GM21737 (cell line): ENCODE measurements around the gene TMEM234.

Experiments used
- ATAC-seq: cut with Tn5 transposase; IDR thresholded peaks from one replicate; pipeline ENCODE4 v1.9.1; 2021; ENCODE audit warnings: mild to moderate bottlenecking, moderate library complexity; ENCODE audit not compliant: unreplicated experiment

Gene TMEM234

GRCh38 chr1:32180186-32181060 lies 41.7 kb downstream of the TMEM234 start:
- ATAC-seq: peak; percentile 20

- peak; percentile 76 for ATAC-seq
These were observed 42.5 kb downstream of the TMEM234 start, which contains the start of gene TXLNA for GRCh38 chr1:32179443-32180185. Gene TXLNA, plus strand, starts transcription at chr1:32179675. Its CDS starts 671 bp downstream, at chr1:32180346.

DNA sequence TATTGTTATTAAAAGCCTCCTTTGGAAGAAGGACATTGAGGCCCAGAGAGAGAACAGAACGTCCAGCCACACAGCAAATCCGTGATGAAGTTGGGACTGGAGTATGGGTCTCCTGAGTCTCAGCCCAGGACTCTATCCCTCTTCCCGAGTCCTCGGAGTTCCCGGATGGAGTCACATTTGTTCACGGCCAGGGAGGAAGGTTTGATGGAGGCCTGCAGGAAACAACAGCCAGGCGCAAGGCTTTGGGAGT lies 43.0 kb downstream of the TMEM234 start:
- ATAC-seq: peak; percentile 8

DNA sequence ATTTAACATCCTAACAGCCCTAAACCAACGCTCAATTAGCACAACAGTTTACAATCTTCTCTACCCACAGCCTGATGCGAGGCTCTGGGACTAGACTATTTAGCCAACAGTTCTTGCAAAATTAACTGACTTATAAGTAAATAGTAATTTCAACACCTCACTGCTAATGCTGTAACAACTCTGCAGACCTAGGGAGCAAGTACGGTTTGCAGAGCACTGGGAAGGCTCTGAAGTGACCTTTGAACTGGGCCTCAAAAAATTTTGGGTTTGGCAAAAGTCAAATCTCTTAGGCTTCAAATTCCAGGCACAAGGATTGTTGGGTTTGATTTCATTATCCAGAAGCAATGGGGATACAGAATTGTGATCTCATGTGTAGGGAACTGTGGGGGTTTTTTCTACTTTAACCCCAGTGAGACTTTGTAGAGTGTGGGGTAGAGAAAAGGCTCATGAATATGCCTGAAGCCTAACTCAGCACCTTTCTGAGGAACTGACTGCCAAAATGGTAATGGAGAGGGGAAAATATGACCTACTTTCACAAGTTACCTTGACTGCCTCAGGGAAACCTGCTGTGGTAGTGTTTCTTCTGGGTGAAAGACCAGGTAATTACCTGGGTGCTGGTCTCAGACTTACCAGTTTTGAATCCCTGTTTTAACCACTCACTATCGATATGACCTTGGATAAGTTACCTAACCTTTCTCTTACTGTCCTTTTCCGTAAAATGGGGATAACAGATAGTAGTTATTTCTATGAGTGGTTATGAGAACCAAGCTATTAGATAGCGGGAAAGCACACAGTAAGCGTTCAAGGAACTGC lies 43.6 kb downstream of the TMEM234 start:
- no peak for ATAC-seq

GRCh38 chr1:32172621-32173245 lies 49.4 kb downstream of the TMEM234 start:
- no peak for ATAC-seq

DNA sequence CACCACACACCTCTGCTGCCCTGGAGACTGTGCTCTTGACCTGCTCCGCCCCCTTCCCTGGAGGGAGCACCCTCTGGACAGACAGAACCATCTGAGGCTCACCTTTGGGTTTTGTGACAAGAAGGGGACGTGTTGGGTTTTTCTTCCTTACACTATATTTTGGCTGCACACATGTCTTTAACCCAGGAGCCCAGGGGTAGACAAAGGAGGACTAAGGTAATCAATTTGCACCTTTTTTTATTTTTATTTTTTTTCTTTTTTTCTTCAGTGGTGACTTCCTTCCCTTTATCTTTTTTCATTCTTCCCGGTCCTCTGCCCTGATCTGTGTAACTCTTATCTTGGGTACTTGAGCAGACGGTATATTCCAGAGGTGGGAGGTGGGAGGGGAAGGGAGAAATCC lies 51.2 kb downstream of the TMEM234 start:
- no peak for ATAC-seq
